Right lobe of liver (tissue), 4 donors: ENCODE data around the gene AGT.

ENCODE experiments used
- CTCF ChIP-seq, 4 donors: fragments of 200-600 bp in 3 of 4; fragments of 450-650 bp in 1 of 4; IDR thresholded peaks; one replicate each; pipeline versions ENCODE4 v1.5.1 to v1.8.0; 2016 to 2022; ENCODE audit warnings: antibody characterized with exemption in 4 of 4, mild to moderate bottlenecking in 2 of 4
- POLR2A ChIP-seq: fragments of 450-650 bp; IDR thresholded peaks from one replicate; pipeline ENCODE4 v1.6.1; 2017; ENCODE audit warnings: antibody characterized with exemption, mild to moderate bottlenecking
- donor health status: DM: no; HTN: no; CAD: no.
- donor health status: DM: no; HTN: no; CAD: no.
- donor health status: DM: no; HTN: yes; CAD: no.

GRCh38 chr1:230750986-230751625 is 37.2 kb upstream of the AGT start:
- TF ChIP-seq CTCF (IDR thresholded peaks at IDR 0.05) (no peak), POLR2A (no peak)
